Smooth muscle cell (in vitro differentiated cells): ENCODE results near the gene TRMT6. TPM values are rescaled to one million over a fixed set of nuclear protein-coding genes. Genes with fewer than 3 reads are reported as not detected.

ENCODE experiments used
- DNase-seq: peaks from one replicate; lab custom pipeline; 2025; ENCODE audit not compliant: unreplicated experiment; lab: John Stamatoyannopoulos, UW
- H2AFZ ChIP-seq: fragments of 200-600 bp; sonication (generic); 2 replicates; pipeline ENCODE4 v1.6.0; 2016; ENCODE audit warnings: antibody characterized with exemption, low read depth, mild to moderate bottlenecking
- H3F3A ChIP-seq: fragments of 200-600 bp; sonication (generic); 2 replicates; pipeline ENCODE4 v1.6.0; 2017; ENCODE audit warnings: antibody characterized with exemption, low read depth
- H3K27ac ChIP-seq: fragments of 200-600 bp; sonication (generic); 2 replicates; pipeline ENCODE4 v1.5.1; 2016; ENCODE audit warnings: low read depth, mild to moderate bottlenecking
- H3K27me3 ChIP-seq: fragments of 200-600 bp; sonication (generic); 2 replicates; pipeline ENCODE4 v1.6.1; 2016; ENCODE audit warnings: low read depth, mild to moderate bottlenecking
- H3K36me3 ChIP-seq: fragments of 200-600 bp; sonication (generic); 2 replicates; pipeline ENCODE4 v1.5.1; 2016; ENCODE audit warnings: low read depth
- H3K4me1 ChIP-seq: fragments of 200-600 bp; sonication (generic); 2 replicates; pipeline ENCODE4 v1.5.1; 2016; ENCODE audit warnings: low read depth
- H3K4me2 ChIP-seq: fragments of 200-600 bp; sonication (generic); 2 replicates; pipeline ENCODE4 v1.6.0; 2016; ENCODE audit warnings: mild to moderate bottlenecking
- H3K4me3 ChIP-seq: fragments of 200-600 bp; sonication (generic); 2 replicates; pipeline ENCODE4 v1.5.1; 2016; ENCODE audit warnings: mild to moderate bottlenecking
- H3K79me2 ChIP-seq: fragments of 200-600 bp; sonication (generic); 2 replicates; pipeline ENCODE4 v1.6.0; 2016; ENCODE audit warnings: low read depth, mild to moderate bottlenecking
- H3K9ac ChIP-seq: fragments of 200-600 bp; sonication (generic); 2 replicates; pipeline ENCODE4 v1.6.0; 2016; ENCODE audit warnings: low read depth
- H3K9me3 ChIP-seq: fragments of 200-600 bp; sonication (generic); replicated peaks from 2 replicates; pipeline ENCODE4 v1.5.1; 2016; ENCODE audit warnings: low read depth
- H4K20me1 ChIP-seq: fragments of 200-600 bp; sonication (generic); 2 replicates; pipeline ENCODE4 v1.6.0; 2016; ENCODE audit warnings: low read depth
- CTCF ChIP-seq: fragments of 200-600 bp; sonication (generic); IDR thresholded peaks from 2 replicates; pipeline ENCODE4 v1.5.1; 2017; ENCODE audit warnings: borderline replicate concordance, mild to moderate bottlenecking, antibody characterized with exemption; ENCODE audit not compliant: insufficient read depth, poor library complexity, severe bottlenecking
- WGBS: methylation state at CpG from one replicate; pipeline ENCODE4 v1.1.7; 2016; ENCODE audit warnings: low lambda C conversion rate; 5-methylcytosine and 5-hydroxymethylcytosine counted together
- polyA plus RNA-seq: library from polyadenylated mRNA; unstranded; fragments of >200 nt; fragmentation: Nextera tagmentation; extraction: Ambion mirVana; gene quantifications from 2 replicates; pipeline ENCODE4 v1.2.1, GENCODE V29; 2016
- total RNA-seq: library from RNA; depleted of rRNA; stranded (reverse); fragments of >200 nt; gene quantifications from 2 replicates; pipeline ENCODE4 v1.2.3, GENCODE V29; 2014

The TRMT6 gene
- total and polyA plus RNA-seq, 2 experiments from 2014 or later: 6.0 to 6.3 TPM

DNA sequence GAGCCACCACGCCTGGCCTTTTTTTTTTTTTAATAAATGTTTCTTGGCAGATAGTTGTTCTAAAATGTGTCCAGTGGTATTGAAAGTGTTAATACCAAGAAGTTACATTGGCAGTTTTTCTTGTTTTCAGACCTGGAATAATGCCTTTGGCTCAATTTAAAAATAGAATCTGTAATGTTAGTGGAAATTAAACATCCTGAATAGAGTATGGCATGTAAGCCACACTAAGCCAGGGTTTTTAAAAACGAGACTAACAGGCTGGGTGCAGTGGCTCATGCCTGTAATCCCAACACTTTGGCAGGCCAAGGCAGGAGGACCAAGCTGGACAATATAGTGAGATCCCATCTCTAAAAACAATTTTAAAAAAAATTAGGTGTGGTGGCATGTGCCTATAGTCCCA, 25.4 kb upstream of the TRMT6 start:
- WGBS: 90% methylated on average over 2 of the region's 2 CpGs
- H3K9me3 ChIP-seq: no peaks in the 10 kb centered on the region
- H3K9ac ChIP-seq: no peak overlapping the region
- H3K27ac ChIP-seq: no peak overlapping the region
- no peak overlapping the region for H3K4me2 ChIP-seq
- H3K79me2 ChIP-seq: no peaks in the 10 kb centered on the region
- H2AFZ ChIP-seq: no peak overlapping the region
- no peaks in the 10 kb centered on the region for H3K36me3 ChIP-seq
- no peak for DNase-seq
- TF ChIP-seq CTCF: no peak
- H4K20me1 ChIP-seq: no peaks in the 10 kb centered on the region
- H3K27me3 ChIP-seq: no peaks in the 10 kb centered on the region
- H3K4me3 ChIP-seq: no peak overlapping the region
- H3F3A ChIP-seq: no peaks in the 10 kb centered on the region
- no peaks in the 10 kb centered on the region for H3K4me1 ChIP-seq

DNA sequence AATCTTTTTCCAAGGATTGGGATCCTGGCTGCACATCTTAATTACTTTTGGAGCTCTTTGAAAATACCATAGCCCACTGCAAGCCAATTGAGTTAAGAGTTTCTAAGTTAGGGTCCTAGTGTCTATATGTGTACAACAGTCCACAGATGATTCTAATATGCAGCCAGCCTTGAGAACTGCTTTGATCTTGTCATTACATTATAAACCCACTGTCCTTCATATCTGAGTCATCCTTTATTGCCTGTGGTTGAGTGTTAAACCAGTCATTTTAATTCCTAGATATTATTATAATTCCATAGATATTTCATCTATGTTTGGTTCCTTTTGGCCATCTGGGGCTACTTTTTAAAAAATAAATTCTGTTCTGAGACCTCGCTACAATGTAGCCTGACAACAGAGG, 24.2 kb upstream of the TRMT6 start:
- TF ChIP-seq CTCF: no peak
- Histone ChIP-seq H3K27ac (no peak overlapping the region), H3K4me3 (no peak overlapping the region), H3K4me2 (no peak overlapping the region), H2AFZ (no peak overlapping the region), H3K9me3 (no peaks in the 10 kb centered on the region), H3K79me2 (no peaks in the 10 kb centered on the region), H4K20me1 (no peaks in the 10 kb centered on the region), H3K9ac (no peak overlapping the region), H3F3A (no peaks in the 10 kb centered on the region), H3K36me3 (no peaks in the 10 kb centered on the region), H3K4me1 (no peaks in the 10 kb centered on the region), H3K27me3 (no peaks in the 10 kb centered on the region)
- DNase-seq: no peak
- 94% methylated on average over 1 of the region's 1 CpG for WGBS

DNA sequence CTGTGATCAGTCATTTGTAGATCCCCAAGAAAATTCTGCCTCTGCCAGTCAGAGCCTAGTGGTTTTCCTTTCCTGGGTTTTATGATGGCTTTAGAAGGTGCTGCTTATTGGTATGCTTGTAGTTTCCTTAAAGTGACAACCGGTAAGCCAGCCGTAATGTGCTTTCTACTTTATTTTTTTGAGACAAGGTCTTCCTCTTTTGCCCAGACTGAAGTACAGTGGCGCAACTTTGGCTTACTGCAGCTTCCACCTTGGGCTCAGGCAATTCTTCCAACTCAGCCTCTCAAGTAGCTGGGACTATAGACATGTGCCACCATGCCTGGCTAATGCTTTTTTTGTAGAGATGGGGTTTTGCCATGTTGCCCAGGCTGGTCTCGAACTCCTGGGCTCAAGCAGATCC, 23.6 kb upstream of the TRMT6 start:
- TF ChIP-seq CTCF: no peak
- Histone ChIP-seq H3K4me2 (no peak overlapping the region), H3K27ac (no peak overlapping the region), H3K9ac (no peak overlapping the region), H3K4me1 (no peaks in the 10 kb centered on the region), H3K27me3 (no peaks in the 10 kb centered on the region), H3K79me2 (no peaks in the 10 kb centered on the region), H3K4me3 (no peak overlapping the region), H3K36me3 (no peaks in the 10 kb centered on the region), H2AFZ (no peak overlapping the region), H3F3A (no peaks in the 10 kb centered on the region), H4K20me1 (no peaks in the 10 kb centered on the region), H3K9me3 (no peaks in the 10 kb centered on the region)
- no peak for DNase-seq
- WGBS: 98% methylated on average over 4 of the region's 4 CpGs

DNA sequence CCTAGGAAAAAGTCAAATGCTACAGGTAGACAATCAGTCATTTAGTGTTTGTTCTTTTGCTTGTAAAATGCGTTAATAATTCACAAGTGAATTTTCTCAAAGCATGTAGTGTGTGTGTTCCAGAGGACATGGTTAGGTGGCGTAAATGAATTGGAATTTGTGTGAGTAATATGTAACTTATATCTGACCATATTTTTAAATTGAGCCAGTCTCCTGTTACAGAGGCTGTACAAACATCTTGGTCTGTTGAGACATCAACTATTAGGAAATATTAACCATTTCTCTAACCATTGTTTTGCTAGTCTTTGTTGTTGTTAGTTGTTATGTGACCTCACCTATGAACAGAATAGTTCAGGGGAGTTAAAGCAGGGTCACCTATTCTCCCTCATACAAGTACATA, 22.8 kb upstream of the TRMT6 start:
- H3K4me2 ChIP-seq: no peak overlapping the region
- 96% methylated on average over 2 of the region's 2 CpGs for WGBS
- no peaks in the 10 kb centered on the region for H3K79me2 ChIP-seq
- no peak for DNase-seq
- H3K36me3 ChIP-seq: no peaks in the 10 kb centered on the region
- H3K27ac ChIP-seq: no peak overlapping the region
- H3K9ac ChIP-seq: no peak overlapping the region
- H3K27me3 ChIP-seq: no peaks in the 10 kb centered on the region
- no peaks in the 10 kb centered on the region for H3F3A ChIP-seq
- H4K20me1 ChIP-seq: no peaks in the 10 kb centered on the region
- no peak overlapping the region for H2AFZ ChIP-seq
- H3K4me1 ChIP-seq: no peaks in the 10 kb centered on the region
- TF ChIP-seq CTCF: no peak
- H3K4me3 ChIP-seq: no peak overlapping the region
- H3K9me3 ChIP-seq: no peaks in the 10 kb centered on the region
